ENCODE results near the gene RAI1. TPM values are rescaled to one million over a fixed set of nuclear protein-coding genes. Genes with fewer than 3 reads are reported as not detected.

The RAI1 gene
- total and polyA plus RNA-seq, 2 of the 13 experiments (the other 11 are each of a cell fraction or from before 2014, with no cell fraction given), result 3.4 to 5.2 TPM

DNA sequence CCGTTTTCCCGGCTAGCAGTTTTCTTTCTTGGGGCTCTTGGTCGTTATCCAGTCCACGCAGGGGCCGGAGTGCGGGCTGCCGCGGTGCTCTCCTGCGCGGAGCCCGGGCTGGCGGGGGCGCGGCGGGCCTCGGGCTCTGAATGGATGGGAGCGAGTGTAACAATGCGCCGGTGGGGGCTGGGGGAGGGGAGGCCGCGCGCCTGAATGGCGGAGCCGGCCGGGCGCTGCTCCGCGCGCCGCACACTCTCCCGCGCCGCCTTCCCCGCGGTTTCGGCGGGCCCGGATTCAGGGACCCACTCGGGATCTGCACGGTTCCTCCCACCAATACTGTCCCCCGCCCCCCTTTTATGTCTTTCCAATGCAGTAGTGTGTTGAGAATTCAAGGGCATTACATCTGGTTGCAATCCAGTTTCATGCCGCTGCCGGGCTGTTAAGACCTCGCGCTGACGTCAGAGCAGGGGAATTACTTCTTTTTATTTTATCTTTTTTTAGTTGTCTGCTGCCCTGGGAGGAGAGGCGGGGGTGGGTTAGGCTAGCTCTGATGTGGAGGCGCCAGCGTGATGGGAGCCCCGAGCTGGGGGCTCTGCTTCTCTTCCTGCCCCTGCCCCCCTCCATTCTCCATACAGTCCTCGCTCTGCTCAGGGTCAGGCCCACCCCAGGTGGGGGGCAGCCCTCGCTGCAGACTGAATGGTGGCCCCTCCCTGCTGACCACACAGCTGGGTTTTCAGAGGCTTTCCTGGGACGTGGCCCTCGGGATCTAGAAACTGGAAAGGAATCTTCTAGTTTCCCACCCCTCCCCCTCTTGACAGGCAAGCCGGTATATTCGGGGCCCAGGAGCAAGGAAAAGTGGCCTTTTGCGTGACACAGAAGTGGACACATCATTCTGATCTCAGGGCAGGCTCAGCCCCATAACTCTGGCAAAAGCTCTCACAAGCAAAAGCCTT, 1.8 kb downstream of the RAI1 start (continued):
- TF ChIP-seq IRF9 (CRISPR knock-in tag; IDR thresholded peaks at IDR 0.05; ENCODE audit: borderline replicate concordance), result 0 out of 2 replicates have a peak, but pooled peaks have one; percentile 9
- 0 out of 2 replicates have a peak, but pooled peaks have one; percentile 26 for TF ChIP-seq RFXAP (CRISPR knock-in tag; IDR thresholded peaks at IDR 0.05; ENCODE audit: borderline replicate concordance)
- no peak for TF ChIP-seq ZNF296 (CRISPR knock-in tag; conservative IDR thresholded peaks at IDR 0.05)
- TF ChIP-seq, protein P1, sequence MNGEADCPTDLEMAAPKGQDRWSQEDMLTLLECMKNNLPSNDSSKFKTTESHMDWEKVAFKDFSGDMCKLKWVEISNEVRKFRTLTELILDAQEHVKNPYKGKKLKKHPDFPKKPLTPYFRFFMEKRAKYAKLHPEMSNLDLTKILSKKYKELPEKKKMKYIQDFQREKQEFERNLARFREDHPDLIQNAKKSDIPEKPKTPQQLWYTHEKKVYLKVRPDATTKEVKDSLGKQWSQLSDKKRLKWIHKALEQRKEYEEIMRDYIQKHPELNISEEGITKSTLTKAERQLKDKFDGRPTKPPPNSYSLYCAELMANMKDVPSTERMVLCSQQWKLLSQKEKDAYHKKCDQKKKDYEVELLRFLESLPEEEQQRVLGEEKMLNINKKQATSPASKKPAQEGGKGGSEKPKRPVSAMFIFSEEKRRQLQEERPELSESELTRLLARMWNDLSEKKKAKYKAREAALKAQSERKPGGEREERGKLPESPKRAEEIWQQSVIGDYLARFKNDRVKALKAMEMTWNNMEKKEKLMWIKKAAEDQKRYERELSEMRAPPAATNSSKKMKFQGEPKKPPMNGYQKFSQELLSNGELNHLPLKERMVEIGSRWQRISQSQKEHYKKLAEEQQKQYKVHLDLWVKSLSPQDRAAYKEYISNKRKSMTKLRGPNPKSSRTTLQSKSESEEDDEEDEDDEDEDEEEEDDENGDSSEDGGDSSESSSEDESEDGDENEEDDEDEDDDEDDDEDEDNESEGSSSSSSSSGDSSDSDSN (CRISPR knock-in tag; IDR thresholded peaks at IDR 0.05), result 0 out of 2 replicates have a peak, but pooled peaks have one; percentile 26
- no peak for TF ChIP-seq ONECUT2 (CRISPR knock-in tag; IDR thresholded peaks at IDR 0.05)
- no peak for TF ChIP-seq ZFP1 (CRISPR knock-in tag; IDR thresholded peaks at IDR 0.05)
- no peak for TF ChIP-seq NFYB (CRISPR knock-in tag; IDR thresholded peaks at IDR 0.05)
- peak; percentile 6 for TF ChIP-seq HNRNPK (IDR thresholded peaks at IDR 0.05; ENCODE audit: low read depth, low read length, poor library complexity, severe bottlenecking)
- no peak for TF ChIP-seq ISX (CRISPR knock-in tag; conservative IDR thresholded peaks at IDR 0.05)
- no peak for TF ChIP-seq TOPORS (CRISPR knock-in tag; IDR thresholded peaks at IDR 0.05)
- TF ChIP-seq ZNF343 (CRISPR knock-in tag; IDR thresholded peaks at IDR 0.05), result no peak
- no peak for TF ChIP-seq ZNF747 (CRISPR knock-in tag; IDR thresholded peaks at IDR 0.05; ENCODE audit: borderline replicate concordance)
- TF ChIP-seq ATF2 (CRISPR knock-in tag; IDR thresholded peaks at IDR 0.05), result 0 out of 2 replicates have a peak, but pooled peaks have one; percentile 1
- TF ChIP-seq, protein P2, sequence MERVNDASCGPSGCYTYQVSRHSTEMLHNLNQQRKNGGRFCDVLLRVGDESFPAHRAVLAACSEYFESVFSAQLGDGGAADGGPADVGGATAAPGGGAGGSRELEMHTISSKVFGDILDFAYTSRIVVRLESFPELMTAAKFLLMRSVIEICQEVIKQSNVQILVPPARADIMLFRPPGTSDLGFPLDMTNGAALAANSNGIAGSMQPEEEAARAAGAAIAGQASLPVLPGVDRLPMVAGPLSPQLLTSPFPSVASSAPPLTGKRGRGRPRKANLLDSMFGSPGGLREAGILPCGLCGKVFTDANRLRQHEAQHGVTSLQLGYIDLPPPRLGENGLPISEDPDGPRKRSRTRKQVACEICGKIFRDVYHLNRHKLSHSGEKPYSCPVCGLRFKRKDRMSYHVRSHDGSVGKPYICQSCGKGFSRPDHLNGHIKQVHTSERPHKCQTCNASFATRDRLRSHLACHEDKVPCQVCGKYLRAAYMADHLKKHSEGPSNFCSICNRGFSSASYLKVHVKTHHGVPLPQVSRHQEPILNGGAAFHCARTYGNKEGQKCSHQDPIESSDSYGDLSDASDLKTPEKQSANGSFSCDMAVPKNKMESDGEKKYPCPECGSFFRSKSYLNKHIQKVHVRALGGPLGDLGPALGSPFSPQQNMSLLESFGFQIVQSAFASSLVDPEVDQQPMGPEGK (CRISPR knock-in tag; IDR thresholded peaks at IDR 0.05), result peak; percentile 70
- TF ChIP-seq SIX1 (CRISPR knock-in tag; IDR thresholded peaks at IDR 0.05; ENCODE audit: borderline replicate concordance), result no peak
- TF ChIP-seq ZBTB39 (CRISPR knock-in tag; IDR thresholded peaks at IDR 0.05), result no peak
- no peak for TF ChIP-seq HNRNPL (IDR thresholded peaks at IDR 0.05; ENCODE audit: low read depth, low read length)
- peak; percentile 5; the same call in 1 of the 2 replicates for TF ChIP-seq NCOA2 (CRISPR knock-in tag; IDR thresholded peaks at IDR 0.05)
- TF ChIP-seq ZNF3 (CRISPR knock-in tag; IDR thresholded peaks at IDR 0.05), result no peak

Measured in HepG2 (cell line).